Lower lobe of right lung (tissue), 2 donors: ENCODE results near the gene COMMD10. TPM values are rescaled to one million over a fixed set of nuclear protein-coding genes. Genes with fewer than 3 reads are reported as not detected.

Experiments used
- ATAC-seq, 2 donors: fragments of 200-7000 bp; cut with Tn5 transposase; one replicate each; pipeline ENCODE4 v1.9.1; 2020 to 2022; ENCODE audit warnings: mild to moderate bottlenecking in 2 of 2, moderate library complexity in 2 of 2
- DNase-seq: peaks from one replicate; pipeline ENCODE4 v3.0.0-alpha.2; 2020
- H3K27ac ChIP-seq: fragments of 200-600 bp; one replicate; pipeline ENCODE4 v1.8.0; 2022
- H3K27me3 ChIP-seq: fragments of 200-600 bp; one replicate; pipeline ENCODE4 v1.8.0; 2022; ENCODE audit warnings: low read depth
- H3K36me3 ChIP-seq: fragments of 200-600 bp; one replicate; pipeline ENCODE4 v1.8.0; 2022; ENCODE audit warnings: mild to moderate bottlenecking
- H3K4me1 ChIP-seq: fragments of 200-600 bp; one replicate; pipeline ENCODE4 v1.8.0; 2022
- H3K4me3 ChIP-seq: fragments of 200-600 bp; one replicate; pipeline ENCODE4 v1.8.0; 2022; ENCODE audit warnings: mild to moderate bottlenecking
- H3K9me3 ChIP-seq: fragments of 200-600 bp; one replicate; pipeline ENCODE4 v1.8.0; 2022
- CTCF ChIP-seq: fragments of 200-600 bp; IDR thresholded peaks from one replicate; pipeline ENCODE4 v1.8.0; 2022; ENCODE audit warnings: antibody characterized with exemption, mild to moderate bottlenecking
- intact Hi-C: fragments of 100-400 bp; cut with DNase I; formaldehyde crosslinking; loops from one replicate; pipeline ENCODE4 v1.11.0; 2022
- total RNA-seq: library from RNA; stranded (reverse); fragmentation: NEBNext Ultra II Directional; extraction: Animal tissue kit (Norgen Biotek cat#: 25700); gene quantifications from one replicate; pipeline ENCODE4 v1.2.1, GENCODE V29; 2021
- donor health status: DM: no; HTN: yes; CAD: no; lungs with severe emphysema.

Gene COMMD10
- total RNA-seq, 1 donor from 2014 or later = 33.8 TPM

- Histone ChIP-seq H3K4me3 (no peak overlapping the region), H3K36me3 (no peaks in the 10 kb centered on the region), H3K27me3 (no peaks in the 10 kb centered on the region), H3K4me1 (no peaks in the 10 kb centered on the region), H3K27ac (no peak overlapping the region), H3K9me3 (no peaks in the 10 kb centered on the region)
- no peak for TF ChIP-seq CTCF
- intact Hi-C loops = no loop called here
- DNase-seq (no peak), ATAC-seq (no peak)
Observed at GRCh38 chr5:116144103-116144502, 59.3 kb downstream of the COMMD10 start.

GRCh38 chr5:116144991-116145390, 60.2 kb downstream of the COMMD10 start:
- ATAC-seq (no peak), DNase-seq (no peak)
- no peak overlapping the region for H3K27ac ChIP-seq
- no peaks in the 10 kb centered on the region for H3K9me3 ChIP-seq
- no peak for TF ChIP-seq CTCF
- H3K4me1 ChIP-seq = no peaks in the 10 kb centered on the region
- no peaks in the 10 kb centered on the region for H3K36me3 ChIP-seq
- intact Hi-C loops = no loop called here
- H3K4me3 ChIP-seq = no peak overlapping the region
- no peaks in the 10 kb centered on the region for H3K27me3 ChIP-seq

GRCh38 chr5:116145416-116145815, 60.6 kb downstream of the COMMD10 start:
- no peak overlapping the region for H3K27ac ChIP-seq
- no peaks in the 10 kb centered on the region for H3K4me1 ChIP-seq
- intact Hi-C loops = no loop called here
- H3K36me3 ChIP-seq = no peaks in the 10 kb centered on the region
- DNase-seq (no peak), ATAC-seq (no peak)
- TF ChIP-seq CTCF = no peak
- no peaks in the 10 kb centered on the region for H3K9me3 ChIP-seq
- no peak overlapping the region for H3K4me3 ChIP-seq
- H3K27me3 ChIP-seq = no peaks in the 10 kb centered on the region

DNA sequence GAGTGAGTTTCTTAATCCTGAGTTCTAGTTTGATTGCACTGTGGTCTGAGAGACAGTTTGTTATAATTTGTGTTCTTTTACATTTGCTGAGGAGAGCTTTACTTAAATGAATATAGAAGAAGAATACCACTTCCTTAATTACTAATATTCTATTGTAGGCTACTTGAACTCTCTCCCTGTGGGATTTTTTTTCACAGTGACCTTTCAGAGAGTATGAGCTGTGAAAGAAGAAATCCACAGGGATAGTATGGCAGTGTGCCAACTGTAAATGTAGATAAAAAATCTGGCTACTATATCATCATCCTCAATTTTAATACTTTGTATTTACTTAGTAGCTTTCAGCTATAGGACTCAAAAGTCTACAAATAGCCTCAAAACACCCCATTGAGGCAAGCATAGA, 67.3 kb downstream of the COMMD10 start:
- DNase-seq (no peak), ATAC-seq (no peak)
- intact Hi-C loops = no loop called here
- Histone ChIP-seq H3K36me3 (no peaks in the 10 kb centered on the region), H3K9me3 (no peaks in the 10 kb centered on the region), H3K27ac (no peak overlapping the region), H3K27me3 (no peaks in the 10 kb centered on the region), H3K4me1 (no peaks in the 10 kb centered on the region), H3K4me3 (no peak overlapping the region)
- no peak for TF ChIP-seq CTCF

GRCh38 chr5:116153687-116154174, 68.9 kb downstream of the COMMD10 start:
- no peaks in the 10 kb centered on the region for H3K27me3 ChIP-seq
- H3K4me1 ChIP-seq = no peaks in the 10 kb centered on the region
- no peak overlapping the region for H3K4me3 ChIP-seq
- intact Hi-C loops = no loop called here
- no peaks in the 10 kb centered on the region for H3K9me3 ChIP-seq
- no peak for DNase-seq
- no peaks in the 10 kb centered on the region for H3K36me3 ChIP-seq
- H3K27ac ChIP-seq = no peak overlapping the region
- no peak for TF ChIP-seq CTCF
- ATAC-seq = no peak

DNA sequence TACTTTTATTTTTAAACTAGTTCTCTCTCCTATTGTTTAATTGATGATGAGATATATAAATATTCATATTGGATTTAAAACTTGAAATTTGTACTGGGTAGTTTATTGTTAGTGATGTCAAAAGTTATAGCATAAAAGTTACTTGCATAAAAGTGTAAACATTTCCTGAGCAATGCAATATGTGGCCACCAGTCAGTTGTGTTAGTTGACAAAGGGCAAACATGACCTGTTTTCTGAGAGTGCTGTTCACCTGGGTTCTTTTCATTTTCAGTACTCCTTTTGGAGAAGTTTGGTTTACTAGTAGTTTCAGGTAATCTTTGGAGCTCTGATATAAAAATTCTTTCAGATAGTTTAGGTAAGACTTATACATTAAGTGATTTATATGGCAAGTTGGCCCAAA, 69.4 kb downstream of the COMMD10 start:
- ATAC-seq (no peak), DNase-seq (no peak)
- Histone ChIP-seq H3K9me3 (no peaks in the 10 kb centered on the region), H3K36me3 (no peaks in the 10 kb centered on the region), H3K4me1 (no peaks in the 10 kb centered on the region), H3K27me3 (no peaks in the 10 kb centered on the region), H3K27ac (no peak overlapping the region), H3K4me3 (no peak overlapping the region)
- intact Hi-C loops = no loop called here
- TF ChIP-seq CTCF = no peak
